Panc1 (cell line): ENCODE data around the gene CYRIA. TPM values are rescaled to one million over a fixed set of nuclear protein-coding genes. Genes with fewer than 3 reads are reported as not detected.

Source experiments
- ATAC-seq: fragments of 200-7000 bp; cut with Tn5 transposase; 2 replicates; pipeline ENCODE4 v1.9.1; 2020; ENCODE audit warnings: mild to moderate bottlenecking, moderate library complexity
- BruUV-seq: library from RNA; stranded (reverse); fragments of 400-500 nt; replicated peaks from 2 replicates; lab custom pipeline; 2021; lab: Mats Ljungman, UMichigan
- CTCF ChIA-PET: fragments of 300-600 bp; sonication (Branson Sonifier 250); formaldehyde crosslinking; loops from one replicate; lab custom pipeline; 2022; ENCODE audit warnings: antibody characterized with exemption; lab: Charles Lee
- POLR2A ChIA-PET: fragments of 300-600 bp; sonication (Branson Sonifier 250); formaldehyde crosslinking; loops from one replicate; lab custom pipeline; 2022; ENCODE audit warnings: antibody characterized with exemption; lab: Charles Lee
- DNase-seq: peaks from one replicate; pipeline ENCODE4 v3.0.0-alpha.2; 2010; ENCODE audit warnings: low read depth, low spot score
- H3K27ac ChIP-seq: 2 replicates; pipeline ENCODE4 v1.5.1; 2011; ENCODE audit warnings: mild to moderate bottlenecking, low read length, inconsistent platforms
- H3K27me3 ChIP-seq: fragments of 200-500 bp; sonication (Bioruptor generic); 2 replicates; pipeline ENCODE4 v1.6.0; 2014; ENCODE audit warnings: low read length, inconsistent platforms; ENCODE audit not compliant: control insufficient read depth, insufficient read depth
- H3K36me3 ChIP-seq: fragments of 200-500 bp; sonication (Bioruptor generic); 2 replicates; pipeline ENCODE4 v1.5.1; 2014; ENCODE audit warnings: inconsistent platforms, mild to moderate bottlenecking, low read length, moderate library complexity; ENCODE audit not compliant: control insufficient read depth, insufficient read depth
- H3K4me1 ChIP-seq: 2 replicates; pipeline ENCODE4 v1.5.1; 2011; ENCODE audit warnings: inconsistent platforms, mild to moderate bottlenecking, low read length, moderate library complexity; ENCODE audit not compliant: control insufficient read depth, insufficient read depth
- H3K4me3 ChIP-seq, 2 experiments: 2 replicates each; pipeline ENCODE4 v1.5.1; 2011 to 2012; ENCODE audit warnings: low read depth in 2 of 2, low read length in 2 of 2, mild to moderate bottlenecking in 2 of 2, inconsistent platforms in 1 of 2, moderate library complexity in 1 of 2
- H3K9me3 ChIP-seq: fragments of 200-500 bp; sonication (Bioruptor generic); 2 replicates; pipeline ENCODE4 v1.5.1; 2014; ENCODE audit warnings: low read depth, mild to moderate bottlenecking, inconsistent platforms, low read length, moderate library complexity; ENCODE audit not compliant: control insufficient read depth, insufficient read depth
- CTCF ChIP-seq: fragments of 450-650 bp; IDR thresholded peaks from 2 replicates; pipeline ENCODE4 v1.5.1; 2017; ENCODE audit warnings: mild to moderate bottlenecking
- POLR2AphosphoS5 ChIP-seq: IDR thresholded peaks from 2 replicates; pipeline ENCODE4 v1.6.1; 2012; ENCODE audit warnings: mild to moderate bottlenecking, low read depth, low read length, moderate library complexity
- SIN3A ChIP-seq: IDR thresholded peaks from 2 replicates; pipeline ENCODE4 v1.6.1; 2012; ENCODE audit warnings: low read depth, mild to moderate bottlenecking, low read length, moderate library complexity, borderline replicate concordance; ENCODE audit not compliant: insufficient read depth
- TCF7L2 ChIP-seq: IDR thresholded peaks from 2 replicates; pipeline ENCODE4 v1.6.1; 2011; ENCODE audit warnings: mild to moderate bottlenecking, low read depth, low read length, inconsistent platforms
- in situ Hi-C: cut with HindIII; loops from 2 replicates; pipeline ENCODE4 v1.10.0; 2016; ENCODE audit warnings: low sequenced_read_pairs, low pct_unique_long_range_greater_than_20kb
- intact Hi-C: fragments of 100-400 bp; cut with micrococcal nuclease; formaldehyde crosslinking; loops from one replicate; pipeline ENCODE4 v1.10.0; 2022; ENCODE audit not compliant: unreplicated experiment
- total RNA-seq: library from RNA; stranded (reverse); gene quantifications from one replicate; pipeline ENCODE4 v1.2.1, GENCODE V29; 2021; ENCODE audit not compliant: unreplicated experiment
- TF ChIP-seq, protein P1 (sequence below), 2 experiments: IDR thresholded peaks; 2 replicates each; pipeline ENCODE4 v1.6.1; 2011 to 2012; ENCODE audit warnings: low read depth in 2 of 2, control low read depth in 1 of 2, low read length in 1 of 2, mild to moderate bottlenecking in 1 of 2, moderate library complexity in 1 of 2; ENCODE audit not compliant: insufficient read depth in 1 of 2

Gene CYRIA
- total RNA-seq, 1 experiment from 2014 or later: 0.13 TPM

- Histone ChIP-seq H3K4me3 (no peak overlapping the region), H3K36me3 (no peaks in the 10 kb centered on the region), H3K27ac (no peak overlapping the region), H3K4me1 (no peaks in the 10 kb centered on the region), H3K9me3 (no peaks in the 10 kb centered on the region), H3K27me3 (no peaks in the 10 kb centered on the region)
- intact Hi-C loops: no loop called here
- no peak for DNase-seq
- in situ Hi-C loops: no loop called here
- TF ChIP-seq SIN3A (no peak), TCF7L2 (no peak), CTCF (no peak), POLR2AphosphoS5 (no peak)
- TF ChIP-seq, protein P1, sequence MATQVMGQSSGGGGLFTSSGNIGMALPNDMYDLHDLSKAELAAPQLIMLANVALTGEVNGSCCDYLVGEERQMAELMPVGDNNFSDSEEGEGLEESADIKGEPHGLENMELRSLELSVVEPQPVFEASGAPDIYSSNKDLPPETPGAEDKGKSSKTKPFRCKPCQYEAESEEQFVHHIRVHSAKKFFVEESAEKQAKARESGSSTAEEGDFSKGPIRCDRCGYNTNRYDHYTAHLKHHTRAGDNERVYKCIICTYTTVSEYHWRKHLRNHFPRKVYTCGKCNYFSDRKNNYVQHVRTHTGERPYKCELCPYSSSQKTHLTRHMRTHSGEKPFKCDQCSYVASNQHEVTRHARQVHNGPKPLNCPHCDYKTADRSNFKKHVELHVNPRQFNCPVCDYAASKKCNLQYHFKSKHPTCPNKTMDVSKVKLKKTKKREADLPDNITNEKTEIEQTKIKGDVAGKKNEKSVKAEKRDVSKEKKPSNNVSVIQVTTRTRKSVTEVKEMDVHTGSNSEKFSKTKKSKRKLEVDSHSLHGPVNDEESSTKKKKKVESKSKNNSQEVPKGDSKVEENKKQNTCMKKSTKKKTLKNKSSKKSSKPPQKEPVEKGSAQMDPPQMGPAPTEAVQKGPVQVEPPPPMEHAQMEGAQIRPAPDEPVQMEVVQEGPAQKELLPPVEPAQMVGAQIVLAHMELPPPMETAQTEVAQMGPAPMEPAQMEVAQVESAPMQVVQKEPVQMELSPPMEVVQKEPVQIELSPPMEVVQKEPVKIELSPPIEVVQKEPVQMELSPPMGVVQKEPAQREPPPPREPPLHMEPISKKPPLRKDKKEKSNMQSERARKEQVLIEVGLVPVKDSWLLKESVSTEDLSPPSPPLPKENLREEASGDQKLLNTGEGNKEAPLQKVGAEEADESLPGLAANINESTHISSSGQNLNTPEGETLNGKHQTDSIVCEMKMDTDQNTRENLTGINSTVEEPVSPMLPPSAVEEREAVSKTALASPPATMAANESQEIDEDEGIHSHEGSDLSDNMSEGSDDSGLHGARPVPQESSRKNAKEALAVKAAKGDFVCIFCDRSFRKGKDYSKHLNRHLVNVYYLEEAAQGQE (IDR thresholded peaks at IDR 0.05; ENCODE audit: insufficient read depth in 1 of 2, low read depth in 2 of 2, low read length in 1 of 2): no peak
- no peak for ATAC-seq
- POLR2A ChIA-PET: no interaction called here
- no TSS peak for BruUV-seq
- CTCF ChIA-PET: no interaction called here
Observed at GRCh38 chr2:16693854-16694253, 28.2 kb upstream of the CYRIA start.

GRCh38 chr2:16691261-16691660 lies 25.6 kb upstream of the CYRIA start:
- in situ Hi-C loops: no loop called here
- no peaks in the 10 kb centered on the region for H3K9me3 ChIP-seq
- H3K27ac ChIP-seq: no peak overlapping the region
- ATAC-seq: no peak
- no TSS peak for BruUV-seq
- CTCF ChIA-PET: no interaction called here
- no peaks in the 10 kb centered on the region for H3K4me1 ChIP-seq
- POLR2A ChIA-PET: no interaction called here
- intact Hi-C loops: no loop called here
- no peak for DNase-seq
- no peak overlapping the region for H3K4me3 ChIP-seq
- TF ChIP-seq SIN3A: no peak
- TF ChIP-seq TCF7L2: no peak
- H3K36me3 ChIP-seq: no peaks in the 10 kb centered on the region
- no peaks in the 10 kb centered on the region for H3K27me3 ChIP-seq

DNA sequence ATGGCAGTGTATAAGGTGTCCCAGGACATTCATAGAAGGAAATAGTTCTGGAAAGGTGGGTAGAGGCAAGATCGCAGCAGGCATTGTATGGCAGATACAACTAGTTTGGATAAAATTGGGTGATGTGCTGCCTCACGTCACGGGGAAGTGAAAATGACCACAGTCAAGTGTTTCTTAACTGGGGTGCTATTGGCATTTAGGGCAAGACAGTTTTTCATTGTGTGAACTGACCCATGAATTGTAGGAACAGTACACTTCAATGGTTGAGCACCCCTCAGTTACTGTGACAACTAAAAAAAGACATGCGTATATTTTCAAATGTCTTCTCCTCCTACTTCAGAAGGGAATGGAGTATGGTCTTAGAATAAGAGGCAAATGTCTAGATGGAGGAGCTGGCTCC lies 22.3 kb upstream of the CYRIA start:
- Histone ChIP-seq H3K9me3 (no peaks in the 10 kb centered on the region), H3K4me3 (no peak overlapping the region), H3K4me1 (no peaks in the 10 kb centered on the region), H3K36me3 (no peaks in the 10 kb centered on the region), H3K27ac (no peak overlapping the region), H3K27me3 (no peaks in the 10 kb centered on the region)
- ChIA-PET POLR2A (no interaction called here), CTCF (no interaction called here)
- BruUV-seq: no TSS peak
- DNase-seq (no peak), ATAC-seq (no peak)
- intact Hi-C loops: no loop called here
- in situ Hi-C loops: no loop called here
- TF ChIP-seq CTCF (no peak), SIN3A (no peak), TCF7L2 (no peak), POLR2AphosphoS5 (no peak)
- TF ChIP-seq, protein P1 (IDR thresholded peaks at IDR 0.05; ENCODE audit: insufficient read depth in 1 of 2, low read depth in 2 of 2, low read length in 1 of 2): no peak
